Activated T-helper 2 cell treated with anti-CD3 and anti-CD28 coated beads, Interferon-gamma antibody, Interleukin-2, Interleukin-4, amounts not matched to agents 10 μg/mL and 5 μg/mL and 100 μg/mL, durations not matched to agents 14 hours and 24 hours and 36 hours (primary cell): Measurements from ENCODE around the gene MAN1A2. TPM values are rescaled to one million over a fixed set of nuclear protein-coding genes. Genes with fewer than 3 reads are reported as not detected.
"Not testable (repeated sequence)": the region's sequence is repeated elsewhere in the genome, so short reads cannot be mapped to it uniquely, and the experiment has no call there.

ENCODE experiments used
- DNase-seq: peaks from one replicate; pipeline ENCODE4 v3.0.0; 2021; ENCODE audit warnings: low spot score
- H3K27ac Mint-ChIP-seq: one replicate; pipeline ENCODE4 v1.8.0; 2021; ENCODE audit warnings: mixed read lengths
- H3K27me3 Mint-ChIP-seq: one replicate; pipeline ENCODE4 v1.8.0; 2021; ENCODE audit warnings: low read depth, mixed read lengths
- H3K36me3 Mint-ChIP-seq: one replicate; pipeline ENCODE4 v1.8.0; 2021; ENCODE audit warnings: low read depth, mixed read lengths
- H3K4me1 Mint-ChIP-seq: one replicate; pipeline ENCODE4 v1.8.0; 2021; ENCODE audit warnings: low read depth, mixed read lengths
- H3K4me3 Mint-ChIP-seq: one replicate; pipeline ENCODE4 v1.8.0; 2021; ENCODE audit warnings: low read depth, mild to moderate bottlenecking, moderate library complexity, mixed read lengths
- H3K9me3 Mint-ChIP-seq: one replicate; pipeline ENCODE4 v1.8.0; 2021; ENCODE audit warnings: mixed read lengths
- intact Hi-C: fragments of 100-400 bp; cut with micrococcal nuclease; formaldehyde crosslinking; loops from one replicate; pipeline ENCODE4 v1.15.1; 2023
- total RNA-seq: library from RNA; stranded (reverse); gene quantifications from 2 replicates; pipeline ENCODE4 v1.2.3, GENCODE V29; 2022

MAN1A2 gene
- total RNA-seq, 1 donor from 2014 or later, result 27.1 TPM

GRCh38 chr1:117427297-117427696, 60.0 kb downstream of the MAN1A2 start:
- no peak for DNase-seq
- no peaks in the 10 kb centered on the region for H3K27me3 Mint-ChIP-seq

DNA sequence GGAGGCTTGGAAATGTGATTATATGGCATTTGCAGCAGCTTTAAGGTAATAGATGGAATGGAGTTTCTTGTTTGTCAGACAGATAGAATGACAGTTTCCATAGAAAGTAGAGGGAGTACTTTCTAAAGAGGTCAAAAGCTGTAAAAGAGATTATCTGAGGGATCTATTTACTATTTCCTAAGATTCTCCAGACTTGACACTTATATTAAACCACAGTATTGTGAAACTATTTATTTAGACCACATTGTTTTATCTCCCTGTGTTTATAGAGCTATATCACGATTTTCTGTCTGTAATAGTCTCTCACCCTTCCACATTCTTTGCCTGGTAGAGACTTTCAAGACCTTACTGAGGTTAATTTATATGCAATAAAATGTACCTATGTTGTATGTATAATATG, 66.7 kb downstream of the MAN1A2 start:
- no peaks in the 10 kb centered on the region for H3K9me3 Mint-ChIP-seq
- DNase-seq, result no peak
- no peaks in the 10 kb centered on the region for H3K27me3 Mint-ChIP-seq
- intact Hi-C loops, result no loop called here
- H3K4me3 Mint-ChIP-seq, result no peak overlapping the region
- no peak overlapping the region for H3K27ac Mint-ChIP-seq
- no peaks in the 10 kb centered on the region for H3K36me3 Mint-ChIP-seq
- no peaks in the 10 kb centered on the region for H3K4me1 Mint-ChIP-seq

More at GRCh38 chr1:117427297-117427696, 60.0 kb downstream of the MAN1A2 start:
- H3K4me1 Mint-ChIP-seq, result no peaks in the 10 kb centered on the region
- intact Hi-C loops, result no loop called here
- H3K9me3 Mint-ChIP-seq, result peaks cover 39% of the 10 kb centered on the region
- peaks cover 38% of the 10 kb centered on the region for H3K36me3 Mint-ChIP-seq
- no peak overlapping the region for H3K4me3 Mint-ChIP-seq
- H3K27ac Mint-ChIP-seq, result no peak overlapping the region

- Mint-ChIP-seq H3K27ac (no peak overlapping the region), H3K9me3 (no peaks in the 10 kb centered on the region), H3K27me3 (no peaks in the 10 kb centered on the region), H3K36me3 (no peaks in the 10 kb centered on the region), H3K4me1 (no peaks in the 10 kb centered on the region), H3K4me3 (no peak overlapping the region)
- no peak for DNase-seq
- intact Hi-C loops, result no loop called here
Observed at GRCh38 chr1:117436513-117436912, 69.3 kb downstream of the MAN1A2 start.

- Mint-ChIP-seq H3K36me3 (peaks cover 50% of the 10 kb centered on the region), H3K4me3 (no peak overlapping the region), H3K9me3 (peaks cover 30% of the 10 kb centered on the region), H3K27me3 (no peaks in the 10 kb centered on the region), H3K27ac (no peak overlapping the region), H3K4me1 (no peaks in the 10 kb centered on the region)
- intact Hi-C loops, result no loop called here
- no peak for DNase-seq
Observed at GRCh38 chr1:117447661-117448060, 80.4 kb downstream of the MAN1A2 start.

DNA sequence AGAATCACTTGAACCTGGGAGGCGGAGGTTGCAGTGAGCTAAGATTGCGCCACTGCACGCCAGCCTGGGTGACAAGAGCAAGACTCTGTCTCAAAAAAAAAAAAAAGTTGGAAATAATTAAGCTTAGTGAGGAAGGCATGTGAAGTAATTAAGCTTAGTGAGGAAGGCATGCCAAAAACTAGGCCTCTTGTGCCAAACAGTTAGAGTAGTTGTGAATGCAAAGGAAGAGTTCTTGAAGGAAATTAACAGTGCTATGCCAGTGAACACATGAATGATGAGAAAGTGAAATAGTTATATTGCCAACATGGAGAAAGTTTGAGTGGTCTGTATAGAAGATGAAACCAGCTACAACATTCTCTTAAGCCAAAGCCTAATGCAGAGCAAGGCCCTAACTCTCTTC, 85.0 kb downstream of the MAN1A2 start:
- Mint-ChIP-seq H3K4me1 (peaks cover 2% of the 10 kb centered on the region), H3K27ac (no peak overlapping the region), H3K9me3 (peaks cover 19% of the 10 kb centered on the region), H3K4me3 (no peak overlapping the region), H3K36me3 (peaks cover 49% of the 10 kb centered on the region), H3K27me3 (no peaks in the 10 kb centered on the region)
- no peak for DNase-seq
- intact Hi-C loops, result no loop called here

GRCh38 chr1:117453958-117454357, 86.7 kb downstream of the MAN1A2 start:
- H3K27me3 Mint-ChIP-seq, result no peaks in the 10 kb centered on the region
- H3K4me3 Mint-ChIP-seq, result no peak overlapping the region
- intact Hi-C loops, result no loop called here
- peaks cover 2% of the 10 kb centered on the region for H3K4me1 Mint-ChIP-seq
- no peak overlapping the region for H3K27ac Mint-ChIP-seq
- no peak for DNase-seq
- H3K36me3 Mint-ChIP-seq, result peaks cover 42% of the 10 kb centered on the region
- H3K9me3 Mint-ChIP-seq, result peaks cover 15% of the 10 kb centered on the region

DNA sequence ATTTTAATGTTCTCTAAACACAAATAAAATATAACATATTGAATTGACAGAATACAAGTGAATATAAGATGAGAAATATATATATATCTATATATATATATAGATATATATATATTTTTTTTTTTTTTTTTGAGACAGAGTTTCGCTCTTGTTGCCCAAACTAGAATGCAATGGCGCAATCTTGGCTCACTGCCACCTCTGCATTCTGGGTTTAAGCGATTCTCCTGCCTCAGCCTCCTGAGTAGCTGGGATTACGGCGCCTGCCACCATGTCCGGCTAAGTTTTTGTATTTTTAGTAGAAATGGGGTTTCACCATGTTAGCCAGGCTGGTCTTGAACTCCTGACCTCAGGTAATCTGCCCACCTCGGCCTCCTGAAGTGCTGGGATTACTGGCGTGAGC, 91.2 kb downstream of the MAN1A2 start:
- H3K36me3 Mint-ChIP-seq, result peaks cover 16% of the 10 kb centered on the region
- intact Hi-C loops, H3K27ac Mint-ChIP-seq, H3K4me3 Mint-ChIP-seq, DNase-seq, H3K27me3 Mint-ChIP-seq, H3K4me1 Mint-ChIP-seq, H3K9me3 Mint-ChIP-seq: not testable (repeated sequence)

DNA sequence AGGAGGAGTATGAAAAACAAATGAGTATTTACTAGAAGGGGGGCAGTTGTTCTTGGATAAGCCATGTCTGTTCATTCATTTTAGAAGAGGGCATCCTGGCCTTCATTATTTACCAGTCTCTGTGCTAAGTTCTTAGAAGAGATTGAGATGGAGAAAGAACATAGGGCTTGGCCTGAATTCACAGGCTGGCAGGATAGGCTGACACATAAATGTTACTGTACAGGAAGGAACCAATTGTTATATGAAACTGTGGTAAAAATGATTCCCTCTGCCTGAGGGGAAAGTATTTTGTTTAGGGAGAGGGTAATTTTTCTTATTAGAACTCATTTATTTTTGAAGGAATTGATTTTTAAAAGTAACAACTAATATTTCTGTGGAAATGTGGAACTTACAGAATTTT, 99.5 kb downstream of the MAN1A2 start:
- intact Hi-C loops, result no loop called here
- no peak for DNase-seq
- Mint-ChIP-seq H3K4me3 (no peak overlapping the region), H3K4me1 (no peaks in the 10 kb centered on the region), H3K36me3 (peaks cover 18% of the 10 kb centered on the region), H3K9me3 (no peaks in the 10 kb centered on the region), H3K27ac (no peak overlapping the region), H3K27me3 (no peaks in the 10 kb centered on the region)

DNA sequence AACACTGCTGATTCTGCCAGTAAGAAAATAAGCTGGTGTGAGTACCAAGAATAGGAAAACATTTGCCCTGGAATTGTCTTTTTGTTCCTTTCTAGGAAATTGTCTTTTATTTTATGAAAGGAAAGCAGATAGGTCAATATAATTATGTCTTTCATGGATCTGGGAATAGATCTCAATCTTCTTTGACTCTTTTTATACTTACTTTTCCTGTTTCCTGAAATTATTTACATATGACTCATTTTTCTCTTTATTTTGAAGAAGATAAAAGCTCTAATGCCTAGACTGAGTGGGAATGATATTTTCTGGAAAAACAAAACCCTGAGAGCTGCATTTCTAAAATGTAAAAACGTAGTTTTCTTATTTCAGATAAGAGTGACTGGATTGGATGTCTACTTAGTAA, 100.1 kb downstream of the MAN1A2 start:
- intact Hi-C loops, result no loop called here
- H3K27me3 Mint-ChIP-seq, result no peaks in the 10 kb centered on the region
- H3K4me1 Mint-ChIP-seq, result no peaks in the 10 kb centered on the region
- no peak overlapping the region for H3K4me3 Mint-ChIP-seq
- peaks cover 18% of the 10 kb centered on the region for H3K36me3 Mint-ChIP-seq
- no peaks in the 10 kb centered on the region for H3K9me3 Mint-ChIP-seq
- DNase-seq, result no peak
- no peak overlapping the region for H3K27ac Mint-ChIP-seq

GRCh38 chr1:117473063-117473462, 105.8 kb downstream of the MAN1A2 start:
- Mint-ChIP-seq H3K4me3 (no peak overlapping the region), H3K36me3 (peaks cover 26% of the 10 kb centered on the region), H3K27me3 (no peaks in the 10 kb centered on the region), H3K9me3 (peaks cover 8% of the 10 kb centered on the region), H3K4me1 (no peaks in the 10 kb centered on the region), H3K27ac (no peak overlapping the region)
- DNase-seq, result no peak
- intact Hi-C loops, result no loop called here

DNA sequence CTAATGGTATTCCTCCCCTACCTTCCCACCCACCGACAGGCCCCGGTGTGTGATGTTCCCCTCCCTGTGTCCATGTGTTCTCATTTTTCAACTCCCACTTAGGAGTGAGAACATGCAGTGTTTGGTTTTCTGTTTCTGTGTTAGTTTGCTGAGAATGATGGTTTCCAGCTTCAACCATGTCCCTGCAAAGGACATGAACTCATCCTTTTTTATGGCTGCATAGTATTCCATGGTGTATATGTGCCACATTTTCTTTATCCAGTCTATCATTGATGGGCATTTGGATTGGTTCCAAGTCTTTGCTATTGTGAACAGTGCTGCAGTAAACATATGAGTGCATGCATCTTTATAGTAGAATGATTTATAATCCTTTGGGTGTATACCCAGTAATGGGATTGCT, 108.2 kb downstream of the MAN1A2 start:
- intact Hi-C loops, H3K9me3 Mint-ChIP-seq, DNase-seq, H3K4me1 Mint-ChIP-seq, H3K27ac Mint-ChIP-seq, H3K27me3 Mint-ChIP-seq, H3K4me3 Mint-ChIP-seq: not testable (repeated sequence)
- H3K36me3 Mint-ChIP-seq, result peaks cover 25% of the 10 kb centered on the region

DNA sequence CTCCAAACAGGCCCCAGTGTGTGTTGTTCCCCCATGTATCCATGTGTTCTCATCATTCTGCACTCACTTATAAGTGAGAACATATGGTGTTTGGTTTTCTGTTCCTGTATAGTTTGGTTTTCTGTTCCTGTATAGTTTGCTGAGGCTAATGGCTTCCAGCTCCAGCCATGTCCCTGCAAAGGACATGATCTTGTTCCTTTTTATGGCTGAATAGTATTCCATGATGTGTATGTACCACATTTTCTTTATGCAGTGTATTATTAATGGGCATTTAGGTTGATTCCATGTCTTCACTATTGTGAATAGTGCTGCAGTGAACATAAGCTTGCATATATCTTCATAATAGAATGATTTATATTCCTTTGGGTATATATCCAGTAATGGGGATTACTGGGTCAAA, 111.8 kb downstream of the MAN1A2 start:
- Mint-ChIP-seq H3K36me3 (peaks cover 48% of the 10 kb centered on the region), H3K4me1 (no peaks in the 10 kb centered on the region), H3K27ac (no peak overlapping the region), H3K27me3 (no peaks in the 10 kb centered on the region), H3K4me3 (no peak overlapping the region), H3K9me3 (peaks cover 8% of the 10 kb centered on the region)
- intact Hi-C loops, result no loop called here
- no peak for DNase-seq

GRCh38 chr1:117481410-117481809, 114.2 kb downstream of the MAN1A2 start:
- Mint-ChIP-seq H3K27ac (no peak overlapping the region), H3K27me3 (no peaks in the 10 kb centered on the region), H3K4me1 (no peaks in the 10 kb centered on the region), H3K9me3 (peaks cover 1% of the 10 kb centered on the region), H3K4me3 (no peak overlapping the region), H3K36me3 (peaks cover 41% of the 10 kb centered on the region)
- no peak for DNase-seq
- intact Hi-C loops, result no loop called here

- intact Hi-C loops, result no loop called here
- Mint-ChIP-seq H3K4me1 (no peaks in the 10 kb centered on the region), H3K9me3 (no peaks in the 10 kb centered on the region), H3K27me3 (no peaks in the 10 kb centered on the region), H3K4me3 (no peak overlapping the region), H3K36me3 (no peaks in the 10 kb centered on the region), H3K27ac (no peak overlapping the region)
- no peak for DNase-seq
Observed at GRCh38 chr1:117493906-117494305, 126.7 kb downstream of the MAN1A2 start.
